Thyroid gland (tissue), 4 donors: Measurements from ENCODE around the gene GAPVD1.
A peak's percentile ranks its signal among the peaks of the same experiment; 100 is the strongest.

Experiments used
- POLR2A ChIP-seq, 2 donors: fragments of 450-650 bp; IDR thresholded peaks; one replicate each; pipeline ENCODE4 v1.6.1; 2017; ENCODE audit warnings: antibody characterized with exemption in 2 of 2, mild to moderate bottlenecking in 2 of 2, moderate library complexity in 1 of 2
- TF ChIP-seq, protein P1 (sequence below), 6 experiments: fragments of 200-600 bp in 3 of 6; fragments of 450-650 bp in 3 of 6; sonication (generic) in 3 of 6; IDR thresholded peaks; one replicate each; pipeline ENCODE4 v1.5.1; 2016 to 2019; ENCODE audit warnings: antibody characterized with exemption in 6 of 6, mild to moderate bottlenecking in 2 of 6, inconsistent platforms in 1 of 6, moderate library complexity in 1 of 6

- no peak for TF ChIP-seq POLR2A (IDR thresholded peaks at IDR 0.05)
- TF ChIP-seq, protein P1, sequence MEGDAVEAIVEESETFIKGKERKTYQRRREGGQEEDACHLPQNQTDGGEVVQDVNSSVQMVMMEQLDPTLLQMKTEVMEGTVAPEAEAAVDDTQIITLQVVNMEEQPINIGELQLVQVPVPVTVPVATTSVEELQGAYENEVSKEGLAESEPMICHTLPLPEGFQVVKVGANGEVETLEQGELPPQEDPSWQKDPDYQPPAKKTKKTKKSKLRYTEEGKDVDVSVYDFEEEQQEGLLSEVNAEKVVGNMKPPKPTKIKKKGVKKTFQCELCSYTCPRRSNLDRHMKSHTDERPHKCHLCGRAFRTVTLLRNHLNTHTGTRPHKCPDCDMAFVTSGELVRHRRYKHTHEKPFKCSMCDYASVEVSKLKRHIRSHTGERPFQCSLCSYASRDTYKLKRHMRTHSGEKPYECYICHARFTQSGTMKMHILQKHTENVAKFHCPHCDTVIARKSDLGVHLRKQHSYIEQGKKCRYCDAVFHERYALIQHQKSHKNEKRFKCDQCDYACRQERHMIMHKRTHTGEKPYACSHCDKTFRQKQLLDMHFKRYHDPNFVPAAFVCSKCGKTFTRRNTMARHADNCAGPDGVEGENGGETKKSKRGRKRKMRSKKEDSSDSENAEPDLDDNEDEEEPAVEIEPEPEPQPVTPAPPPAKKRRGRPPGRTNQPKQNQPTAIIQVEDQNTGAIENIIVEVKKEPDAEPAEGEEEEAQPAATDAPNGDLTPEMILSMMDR (IDR thresholded peaks at IDR 0.05): peak in 1 of 6 experiments; percentile 17
Observed at GRCh38 chr9:125361837-125362531, 100.4 kb downstream of the GAPVD1 start.
